NCI-H526 treated with DMSO at 0.1 percent for 48 hours (cell line): ENCODE measurements around the gene DPP10.
"Not testable (repeated sequence)": the region's sequence is repeated elsewhere in the genome, so short reads cannot be mapped to it uniquely, and the experiment has no call there.

Experiments used
- DNase-seq: peaks from one replicate; lab custom pipeline; 2025; lab: John Stamatoyannopoulos, UW

DPP10 gene

DNA sequence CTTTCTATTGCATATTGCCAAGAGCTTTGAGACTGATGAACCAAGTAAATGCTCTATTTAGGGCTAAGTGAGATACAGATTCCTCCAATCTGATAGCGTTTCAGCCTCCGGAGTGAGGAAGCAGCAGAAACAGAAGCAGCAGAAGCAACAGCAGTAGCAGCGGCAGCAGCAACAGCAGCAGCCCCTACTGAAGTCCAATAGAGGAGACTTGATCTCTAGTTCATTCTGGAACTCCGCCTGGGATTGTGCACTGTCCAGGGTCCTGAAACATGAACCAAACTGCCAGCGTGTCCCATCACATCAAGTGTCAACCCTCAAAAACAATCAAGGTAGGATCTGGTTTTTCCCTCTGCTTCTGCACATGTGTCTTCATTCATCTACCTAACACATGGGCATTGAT lies at the start of gene DPP10:
TSS of gene DPP10 (plus strand) at position 132 of the 400 bp plus-strand sequence.
- no peak for DNase-seq

GRCh38 chr2:114400890-114401289 lies 41.6 kb upstream of the DPP10 start:
- no peak for DNase-seq

- no peak for DNase-seq
Measured at GRCh38 chr2:114405247-114406116, 37.0 kb upstream of the DPP10 start.

DNA sequence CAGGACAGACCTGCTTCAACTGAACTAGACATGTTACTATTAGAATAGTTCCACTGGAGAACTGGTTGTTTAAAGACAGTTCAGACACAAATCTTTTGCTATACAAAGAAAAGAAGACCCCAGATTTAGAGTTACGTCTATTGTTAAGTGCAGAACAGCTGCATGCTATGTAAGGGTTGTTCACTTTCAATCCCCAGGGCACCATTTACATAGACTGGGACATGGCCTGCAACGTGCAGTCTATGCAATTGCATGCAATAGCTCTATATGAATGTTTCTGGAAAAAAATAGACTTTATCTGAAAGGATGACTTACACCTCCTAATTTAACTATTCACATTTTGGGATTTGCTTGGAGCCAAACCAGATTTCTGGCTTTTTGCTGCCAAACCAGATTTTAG lies 36.1 kb upstream of the DPP10 start:
- no peak for DNase-seq

GRCh38 chr2:114407353-114407752 lies 35.1 kb upstream of the DPP10 start:
- not testable (repeated sequence) for DNase-seq

DNA sequence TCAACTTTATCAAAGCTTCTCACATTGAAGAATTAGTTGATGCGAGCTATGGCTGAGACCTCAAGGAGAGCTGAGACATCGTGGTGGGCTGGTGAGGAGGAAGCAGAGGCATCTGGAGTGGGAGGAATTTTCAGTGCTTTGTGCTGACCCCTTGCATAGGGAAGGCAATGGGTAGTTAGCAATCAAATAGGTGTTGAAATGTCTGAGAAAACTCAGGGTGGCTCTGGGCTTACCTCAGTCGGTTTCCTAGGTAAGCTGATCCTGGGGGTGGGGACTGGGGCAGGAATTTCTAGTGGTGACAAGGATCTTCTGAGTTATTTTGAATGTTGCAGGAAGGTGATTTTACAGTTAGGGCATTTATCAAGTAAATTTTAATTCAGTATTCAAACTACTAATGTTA lies 20.7 kb upstream of the DPP10 start:
- no peak for DNase-seq

DNA sequence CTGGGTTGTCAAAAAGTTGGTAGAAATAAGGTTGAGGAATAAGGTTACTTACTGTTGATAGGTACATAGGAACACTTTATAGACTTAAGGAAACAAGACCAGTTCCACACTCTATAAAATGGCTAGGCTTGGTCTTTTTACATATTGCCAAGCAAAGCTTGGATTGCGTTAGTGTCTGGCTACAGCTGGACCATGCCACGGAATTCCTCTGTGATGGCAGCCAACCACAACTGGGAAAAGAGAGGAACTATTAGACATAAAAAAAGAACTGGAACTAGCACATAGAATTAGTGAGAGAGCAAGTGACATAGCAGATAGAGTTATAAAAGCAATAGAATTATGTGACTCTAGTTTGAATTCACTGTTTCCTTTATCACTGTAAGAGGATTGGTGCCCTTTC lies 17.7 kb upstream of the DPP10 start:
- DNase-seq: no peak

- DNase-seq: no peak
Measured at GRCh38 chr2:114426756-114427155, 15.7 kb upstream of the DPP10 start.

GRCh38 chr2:114436329-114436728 lies 6.1 kb upstream of the DPP10 start:
- DNase-seq: no peak

DNA sequence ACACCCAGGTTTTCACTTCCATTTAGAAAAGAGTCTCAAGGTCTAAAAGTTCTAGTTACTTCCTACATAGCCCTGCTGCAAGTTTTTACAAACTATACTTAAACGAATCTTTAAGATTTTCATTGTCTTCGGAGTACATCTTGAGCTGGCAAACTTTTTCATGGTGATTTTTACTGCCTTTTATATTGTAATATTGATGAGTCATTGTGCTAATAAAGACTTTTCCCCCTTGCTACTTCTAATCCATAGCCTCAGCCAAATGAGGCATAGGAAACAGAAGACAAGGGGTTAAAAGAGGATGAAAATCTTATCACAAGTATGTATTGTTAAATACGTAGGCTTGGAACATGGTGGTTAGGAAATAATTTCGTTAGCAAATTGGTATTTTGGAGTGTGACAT lies 4.1 kb downstream of the DPP10 start:
- no peak for DNase-seq

- DNase-seq: no peak
Measured at GRCh38 chr2:114450639-114451038, 8.2 kb downstream of the DPP10 start.

- DNase-seq: no peak
Measured at GRCh38 chr2:114456566-114456965, 14.1 kb downstream of the DPP10 start.

- DNase-seq: no peak
Measured at GRCh38 chr2:114457956-114458355, 15.5 kb downstream of the DPP10 start.

- DNase-seq: no peak
Measured at GRCh38 chr2:114461116-114461515, 18.7 kb downstream of the DPP10 start.

GRCh38 chr2:114464961-114465706 lies 22.7 kb downstream of the DPP10 start:
- DNase-seq: no peak

DNA sequence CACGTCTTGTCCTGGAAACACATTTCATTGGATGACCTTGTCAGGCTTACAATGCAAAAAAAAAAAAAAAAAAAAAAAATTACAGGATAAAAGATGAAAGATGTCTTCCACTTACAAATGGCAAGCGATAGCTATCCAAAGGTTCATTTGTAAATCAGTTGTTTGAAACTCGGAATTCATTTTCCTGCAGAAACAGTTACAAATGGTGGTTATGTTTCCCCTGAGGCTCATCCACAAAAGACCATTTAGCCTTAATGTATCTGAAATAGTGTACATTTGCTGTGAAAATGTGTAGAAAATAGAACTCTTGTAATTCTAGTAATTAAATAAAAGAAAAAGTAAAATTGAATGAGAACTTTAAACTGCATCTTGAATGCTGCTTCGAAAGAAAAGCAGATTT lies 25.9 kb downstream of the DPP10 start:
- no peak for DNase-seq

- DNase-seq: no peak
Measured at GRCh38 chr2:114472246-114472645, 29.8 kb downstream of the DPP10 start.

DNA sequence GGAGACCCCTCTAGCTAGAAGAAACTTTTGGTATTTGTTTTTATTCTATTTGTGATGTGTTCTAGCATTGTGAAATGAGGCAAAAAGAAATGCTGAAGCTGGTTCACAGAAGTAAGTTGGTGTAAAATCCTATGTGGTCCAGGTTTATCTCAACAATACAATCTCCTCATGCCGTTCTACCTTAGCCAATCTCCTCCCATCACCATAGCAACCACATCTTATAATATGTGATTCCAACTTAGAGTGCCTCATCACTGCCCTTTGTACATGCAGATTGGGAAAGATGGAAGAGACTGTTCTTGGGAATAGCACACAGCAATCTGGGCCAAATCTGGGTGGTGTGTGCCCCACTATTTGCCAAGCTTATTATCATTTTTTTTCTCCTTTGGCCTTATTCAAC lies 30.3 kb downstream of the DPP10 start:
- no peak for DNase-seq

DNA sequence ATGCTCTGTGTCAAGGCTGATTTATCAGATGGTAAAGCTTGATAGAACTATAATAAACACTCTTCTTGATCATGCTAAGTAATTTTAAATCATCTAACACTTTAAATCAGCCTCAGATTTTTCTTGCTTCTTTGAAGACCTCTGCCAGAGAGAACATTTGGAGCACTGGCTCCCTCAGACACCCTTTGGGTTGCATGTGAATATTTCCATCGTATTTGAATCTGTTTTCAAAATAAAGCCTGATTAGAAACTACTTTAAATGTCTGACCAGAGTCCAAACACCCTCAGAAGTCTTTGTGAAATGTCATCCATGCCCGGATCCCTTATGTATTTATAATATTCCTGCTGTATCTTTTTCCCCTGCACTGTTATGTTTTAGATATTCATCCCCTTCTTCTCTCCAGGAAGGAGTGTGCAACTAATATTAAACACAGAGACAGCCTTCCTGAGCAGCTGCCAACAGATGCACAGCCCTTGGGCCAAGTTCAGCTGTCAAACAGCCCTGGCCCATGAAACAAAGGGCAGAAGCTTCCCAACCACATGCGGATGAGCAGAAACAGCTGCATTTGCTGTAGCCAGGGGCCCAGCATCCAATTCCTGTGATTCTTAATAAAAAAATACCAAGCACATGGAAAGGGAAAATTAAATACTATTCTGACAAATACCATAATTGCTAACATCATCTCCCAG lies 46.5 kb downstream of the DPP10 start:
- DNase-seq: no peak

DNA sequence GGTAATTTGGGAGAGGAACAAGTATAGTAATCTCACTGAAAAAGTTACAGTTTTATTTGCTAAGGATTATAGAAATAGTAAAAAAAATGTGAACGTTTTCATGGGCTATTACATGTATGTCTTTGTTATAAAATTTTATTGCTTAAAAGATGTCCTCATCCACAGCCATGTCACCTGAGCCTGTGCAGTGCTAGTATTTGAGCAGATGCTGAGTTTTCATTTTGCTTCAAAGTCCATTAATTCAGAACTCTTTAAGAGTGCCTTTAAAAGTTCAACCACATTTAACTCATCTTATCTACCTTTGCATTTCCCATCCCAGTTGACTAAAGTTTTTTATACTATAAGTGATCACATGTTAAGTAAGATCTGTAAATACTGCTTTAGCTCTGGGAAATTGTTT lies 52.6 kb downstream of the DPP10 start:
- DNase-seq: no peak

DNA sequence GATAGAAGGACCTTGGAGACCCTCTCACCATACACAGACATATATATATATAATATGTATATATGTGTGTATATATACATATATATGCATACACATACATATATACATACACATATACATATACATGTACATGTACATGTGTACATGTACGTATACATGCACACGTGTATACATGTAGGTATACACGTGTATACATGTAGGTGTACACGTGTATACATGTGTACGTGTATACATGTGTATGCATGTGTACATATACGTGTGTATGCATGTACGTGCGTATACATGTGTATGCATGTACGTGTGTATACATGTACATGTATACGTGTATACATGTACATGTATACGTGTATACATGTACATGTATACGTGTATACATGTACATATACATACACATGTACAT lies 54.5 kb downstream of the DPP10 start:
- no peak for DNase-seq

- no peak for DNase-seq
Measured at GRCh38 chr2:114499101-114499500, 56.7 kb downstream of the DPP10 start.

DNA sequence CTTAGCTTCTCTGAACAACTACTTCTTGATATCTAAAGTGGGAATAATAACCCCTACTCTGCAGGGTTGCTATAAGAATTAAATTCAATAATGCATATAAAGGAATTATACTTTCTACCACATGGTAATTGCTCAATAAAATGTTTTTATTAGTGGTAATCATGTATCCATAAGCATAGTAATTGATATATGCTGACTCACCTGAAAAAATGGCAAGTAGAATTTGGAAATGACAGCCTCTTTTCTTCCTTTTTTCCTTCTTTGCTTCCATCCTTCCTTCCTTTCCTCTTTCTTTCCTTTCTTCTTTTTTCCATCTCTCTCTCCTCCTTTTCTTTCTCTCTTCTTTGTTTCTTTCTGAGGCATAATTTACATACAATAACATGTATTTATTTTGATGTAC lies 65.3 kb downstream of the DPP10 start:
- no peak for DNase-seq
